A549 (cell line): ENCODE measurements around the gene C2CD2. TPM values are rescaled to one million over a fixed set of nuclear protein-coding genes. Genes with fewer than 3 reads are reported as not detected.

Experiments used
- ATAC-seq, 2 experiments: fragments of 200-7000 bp in 1 of 2; fragments of >200 bp in 1 of 2; cut with Nextera tagmentation in 1 of 2; cut with Tn5 transposase in 1 of 2; 3 replicates each; pipeline versions ENCODE4 v1.8.0 to v1.9.1; 2018 to 2020; ENCODE audit warnings: mild to moderate bottlenecking in 1 of 2, moderate library complexity in 1 of 2
- CTCF ChIA-PET: fragments of 300-600 bp; sonication (Branson Sonifier 250); formaldehyde crosslinking; extraction: SDS; loops from one replicate; lab custom pipeline; 2021; ENCODE audit warnings: antibody characterized with exemption, inconsistent platforms; lab: Yijun Ruan, JAX
- POLR2A ChIA-PET: fragments of 350-600 bp; formaldehyde crosslinking; extraction: SDS; loops from one replicate; lab custom pipeline; 2021; ENCODE audit warnings: antibody characterized with exemption, inconsistent platforms; lab: Yijun Ruan, JAX
- DNase-seq, 2 experiments: peaks; one replicate each; pipeline versions ENCODE4 v3.0.0 to v3.0.0-alpha.2; 2011 to 2016; ENCODE audit warnings: low read depth in 1 of 2, low spot score in 1 of 2
- FAIRE-seq: peaks from 2 replicates; lab custom pipeline; 2011; peaks lifted over from hg19 to GRCh38; lab: Jason Lieb, UNC
- H3K27ac ChIP-seq, 2 experiments: fragments of >200 bp; sonication (Bioruptor Twin); formaldehyde crosslinking; 3 replicates each; pipeline ENCODE4 v1.5.1; 2016 to 2017
- H3K4me1 ChIP-seq: fragments of >200 bp; sonication (Bioruptor Twin); formaldehyde crosslinking; 3 replicates; pipeline ENCODE4 v1.6.1; 2016
- H3K4me2 ChIP-seq: fragments of >200 bp; sonication (Bioruptor Twin); formaldehyde crosslinking; 3 replicates; pipeline ENCODE4 v1.6.1; 2016
- H3K4me3 ChIP-seq: fragments of >200 bp; sonication (Bioruptor Twin); formaldehyde crosslinking; 3 replicates; pipeline ENCODE4 v1.5.1; 2016
- H3K9me3 ChIP-seq: fragments of >200 bp; sonication (Bioruptor Twin); formaldehyde crosslinking; 3 replicates; pipeline ENCODE4 v1.6.1; 2016
- BHLHE40 ChIP-seq: IDR thresholded peaks from 2 replicates; pipeline ENCODE4 v1.6.1; 2012; ENCODE audit warnings: low read depth, low read length, inconsistent platforms
- CBX2 ChIP-seq: fragments of 200-600 bp; sonication (generic); IDR thresholded peaks from 2 replicates; pipeline ENCODE4 v1.6.1; 2016; ENCODE audit warnings: low read depth, mild to moderate bottlenecking, borderline replicate concordance
- CBX8 ChIP-seq: fragments of 200-600 bp; sonication (generic); IDR thresholded peaks from 2 replicates; pipeline ENCODE4 v1.6.1; 2016
- CHD2 ChIP-seq: fragments of 150-350 bp; IDR thresholded peaks from 2 replicates; pipeline ENCODE4 v1.6.1; 2014; ENCODE audit warnings: low read length; ENCODE audit not compliant: partially characterized antibody
- EHF ChIP-seq: fragments of 250-450 bp; sonication (Bioruptor Pico); IDR thresholded peaks from 2 replicates; pipeline ENCODE4 v1.5.0; 2020; ENCODE audit warnings: mild to moderate bottlenecking
- EP300 ChIP-seq, 2 experiments: fragments of >200 bp; sonication (Bioruptor Twin); formaldehyde crosslinking; IDR thresholded peaks; 2 replicates in 1 of 2; 3 replicates in 1 of 2; pipeline ENCODE4 v1.6.1; 2016 to 2017
- ESRRA ChIP-seq: fragments of 150-350 bp; IDR thresholded peaks from 2 replicates; pipeline ENCODE4 v1.6.1; 2014; ENCODE audit warnings: mild to moderate bottlenecking, low read length, borderline replicate concordance
- FOSL2 ChIP-seq, 2 experiments: fragments of 450-650 bp in 1 of 2; fragments of >200 bp in 1 of 2; sonication (Bioruptor Twin) in 1 of 2; formaldehyde crosslinking; IDR thresholded peaks; 2 replicates each; pipeline versions ENCODE4 v1.5.0 to v1.6.1; 2016 to 2020; ENCODE audit warnings: mild to moderate bottlenecking in 1 of 2, moderate library complexity in 1 of 2
- JUN ChIP-seq, 2 experiments: fragments of >200 bp; sonication (Bioruptor Twin); formaldehyde crosslinking; IDR thresholded peaks; 2 replicates in 1 of 2; 3 replicates in 1 of 2; pipeline ENCODE4 v1.6.1; 2016 to 2017
- MAFK ChIP-seq: fragments of 450-650 bp; IDR thresholded peaks from 2 replicates; pipeline ENCODE4 v1.6.1; 2014; ENCODE audit not compliant: partially characterized antibody
- MYC ChIP-seq: IDR thresholded peaks from 2 replicates; pipeline ENCODE4 v1.6.1; 2012; ENCODE audit warnings: mild to moderate bottlenecking, inconsistent platforms, low read length, improper control_type of control experiment, borderline replicate concordance
- NFE2L2 ChIP-seq: fragments of 150-350 bp; conservative IDR thresholded peaks from 2 replicates; pipeline ENCODE4 v1.6.1; 2014; ENCODE audit warnings: low read length
- POLR2A ChIP-seq: IDR thresholded peaks from 2 replicates; pipeline ENCODE4 v1.6.1; 2012; ENCODE audit warnings: mild to moderate bottlenecking, low read length
- POLR2AphosphoS2 ChIP-seq: conservative IDR thresholded peaks from 2 replicates; pipeline ENCODE4 v1.6.1; 2012; ENCODE audit warnings: low read length, improper control_type of control experiment, inconsistent platforms
- RCOR1 ChIP-seq: fragments of 150-350 bp; IDR thresholded peaks from 2 replicates; pipeline ENCODE4 v1.6.1; 2014; ENCODE audit warnings: antibody characterized with exemption, low read length, low read depth
- RFX5 ChIP-seq: fragments of 450-650 bp; IDR thresholded peaks from 2 replicates; pipeline ENCODE4 v1.7.1; 2014; ENCODE audit warnings: antibody characterized with exemption, mild to moderate bottlenecking, moderate library complexity
- RNF2 ChIP-seq: fragments of 200-600 bp; sonication (generic); IDR thresholded peaks from 2 replicates; pipeline ENCODE4 v1.6.1; 2016; ENCODE audit warnings: low read depth, mild to moderate bottlenecking, antibody characterized with exemption, moderate library complexity, borderline replicate concordance
- SREBF2 ChIP-seq: fragments of 450-650 bp; IDR thresholded peaks from 2 replicates; pipeline ENCODE4 v1.6.1; 2014; ENCODE audit warnings: mild to moderate bottlenecking, moderate library complexity
- TP53 ChIP-seq: fragments of 250-450 bp; sonication (Bioruptor Pico); IDR thresholded peaks from 2 replicates; pipeline ENCODE4 v1.5.0; 2021; ENCODE audit warnings: mild to moderate bottlenecking, moderate library complexity
- ZFP36 ChIP-seq: fragments of 450-650 bp; IDR thresholded peaks from 2 replicates; pipeline ENCODE4 v1.6.1; 2014; ENCODE audit warnings: borderline replicate concordance; ENCODE audit not compliant: partially characterized antibody
- WGBS: methylation state at CpG from one replicate; pipeline ENCODE4 v1.1.6; 2017; ENCODE audit errors: missing lambda C conversion rate; 5-methylcytosine and 5-hydroxymethylcytosine counted together
- polyA plus RNA-seq, 4 experiments: library from polyadenylated mRNA; depleted of rRNA in 3 of 4; stranded (reverse); fragments of >200 nt; fragmentation: RNase III in 1 of 4; extraction: RNeasy Plus Mini Kit Qiagen cat#74134 plus additional on column Dnase treatment in 1 of 4; gene quantifications; 2 replicates in 3 of 4; 3 replicates in 1 of 4; pipeline ENCODE4 v1.2.3, GENCODE V29; 2011 to 2017
- TF ChIP-seq, protein P1 (sequence below): fragments of 200-600 bp; sonication (generic); IDR thresholded peaks from 2 replicates; pipeline ENCODE4 v1.6.1; 2016; ENCODE audit warnings: antibody characterized with exemption, mild to moderate bottlenecking, moderate library complexity
- TF ChIP-seq, protein P2 (sequence below): fragments of 150-350 bp; IDR thresholded peaks from 2 replicates; pipeline ENCODE4 v1.6.1; 2014; ENCODE audit warnings: low read depth, mild to moderate bottlenecking, low read length
- TF ChIP-seq, protein P3 (sequence below): IDR thresholded peaks from 2 replicates; pipeline ENCODE4 v1.6.1; 2012
- TF ChIP-seq, protein P4 (sequence below): fragments of >200 bp; sonication (Bioruptor Twin); formaldehyde crosslinking; IDR thresholded peaks from 2 replicates; pipeline ENCODE4 v1.6.1; 2016

C2CD2 gene
- polyA plus RNA-seq, 2 of the 4 experiments (the other 2 are of a cell fraction): 7.0 to 13.5 TPM

DNA sequence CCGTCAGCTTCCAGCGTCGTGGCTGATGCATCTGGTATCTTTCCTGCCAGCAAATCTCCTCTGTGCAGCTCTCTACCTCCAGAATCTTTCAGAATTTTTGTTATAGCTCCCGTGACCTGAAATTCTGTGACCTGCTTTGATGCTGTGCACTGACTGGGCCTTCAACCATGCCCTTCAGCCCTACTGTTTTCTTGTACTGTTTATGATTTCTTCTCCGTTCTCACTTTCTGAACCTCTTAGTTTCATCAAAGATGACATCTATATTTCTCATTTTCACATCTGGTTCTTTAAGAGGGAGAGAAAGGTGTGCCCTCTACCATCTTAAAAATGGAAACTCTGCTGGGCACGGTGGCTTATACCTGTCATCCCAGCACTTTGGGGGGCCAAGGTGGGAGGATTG, 80.4 kb downstream of the C2CD2 start:
- WGBS: 92% methylated on average over 6 of the region's 6 CpGs

DNA sequence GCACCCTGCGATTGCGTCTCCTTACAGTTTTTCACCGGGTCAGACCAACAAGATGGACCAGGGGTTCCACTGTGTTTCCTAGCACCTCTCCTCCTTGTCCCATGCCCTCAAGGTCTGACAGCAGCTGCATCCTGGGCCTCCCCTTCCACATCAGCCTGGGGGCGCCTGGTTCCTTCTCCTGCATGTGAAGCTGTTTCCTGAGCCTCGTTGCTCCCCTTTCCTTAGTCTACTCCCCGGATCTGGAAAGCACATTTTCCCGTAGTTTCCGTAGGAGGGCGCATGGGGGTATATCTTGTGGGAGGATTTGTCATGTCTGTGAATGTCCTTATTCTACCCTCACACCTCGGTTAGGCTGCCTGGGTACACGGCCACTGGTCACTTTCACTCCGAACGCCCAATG, 80.8 kb downstream of the C2CD2 start:
- DNase-seq (no peak), ATAC-seq (no peak), FAIRE-seq (no peak)
- ChIA-PET POLR2A (no interaction called here), CTCF (interaction anchor here (1.6 kb wide), 1 partner anchor 10 kb away, joined by 3 read pairs; no protein-coding TSS in a partner anchor)
- H3K4me3 ChIP-seq: no peak overlapping the region
- H3K9me3 ChIP-seq: no peaks in the 10 kb centered on the region
- H3K4me2 ChIP-seq: no peak overlapping the region
- 91% methylated on average over 13 of the region's 13 CpGs for WGBS
- no peak overlapping the region for H3K27ac ChIP-seq
- peaks cover 7% of the 10 kb centered on the region; the same call in 2 of the 3 replicates for H3K4me1 ChIP-seq
- no peak for TF ChIP-seq MYC
- TF ChIP-seq, protein P1, sequence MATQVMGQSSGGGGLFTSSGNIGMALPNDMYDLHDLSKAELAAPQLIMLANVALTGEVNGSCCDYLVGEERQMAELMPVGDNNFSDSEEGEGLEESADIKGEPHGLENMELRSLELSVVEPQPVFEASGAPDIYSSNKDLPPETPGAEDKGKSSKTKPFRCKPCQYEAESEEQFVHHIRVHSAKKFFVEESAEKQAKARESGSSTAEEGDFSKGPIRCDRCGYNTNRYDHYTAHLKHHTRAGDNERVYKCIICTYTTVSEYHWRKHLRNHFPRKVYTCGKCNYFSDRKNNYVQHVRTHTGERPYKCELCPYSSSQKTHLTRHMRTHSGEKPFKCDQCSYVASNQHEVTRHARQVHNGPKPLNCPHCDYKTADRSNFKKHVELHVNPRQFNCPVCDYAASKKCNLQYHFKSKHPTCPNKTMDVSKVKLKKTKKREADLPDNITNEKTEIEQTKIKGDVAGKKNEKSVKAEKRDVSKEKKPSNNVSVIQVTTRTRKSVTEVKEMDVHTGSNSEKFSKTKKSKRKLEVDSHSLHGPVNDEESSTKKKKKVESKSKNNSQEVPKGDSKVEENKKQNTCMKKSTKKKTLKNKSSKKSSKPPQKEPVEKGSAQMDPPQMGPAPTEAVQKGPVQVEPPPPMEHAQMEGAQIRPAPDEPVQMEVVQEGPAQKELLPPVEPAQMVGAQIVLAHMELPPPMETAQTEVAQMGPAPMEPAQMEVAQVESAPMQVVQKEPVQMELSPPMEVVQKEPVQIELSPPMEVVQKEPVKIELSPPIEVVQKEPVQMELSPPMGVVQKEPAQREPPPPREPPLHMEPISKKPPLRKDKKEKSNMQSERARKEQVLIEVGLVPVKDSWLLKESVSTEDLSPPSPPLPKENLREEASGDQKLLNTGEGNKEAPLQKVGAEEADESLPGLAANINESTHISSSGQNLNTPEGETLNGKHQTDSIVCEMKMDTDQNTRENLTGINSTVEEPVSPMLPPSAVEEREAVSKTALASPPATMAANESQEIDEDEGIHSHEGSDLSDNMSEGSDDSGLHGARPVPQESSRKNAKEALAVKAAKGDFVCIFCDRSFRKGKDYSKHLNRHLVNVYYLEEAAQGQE: no peak
- TF ChIP-seq MAFK: no peak
- no peak for TF ChIP-seq CBX8
- no peak for TF ChIP-seq EHF (CRISPR knock-in tag)
- TF ChIP-seq, protein P2, sequence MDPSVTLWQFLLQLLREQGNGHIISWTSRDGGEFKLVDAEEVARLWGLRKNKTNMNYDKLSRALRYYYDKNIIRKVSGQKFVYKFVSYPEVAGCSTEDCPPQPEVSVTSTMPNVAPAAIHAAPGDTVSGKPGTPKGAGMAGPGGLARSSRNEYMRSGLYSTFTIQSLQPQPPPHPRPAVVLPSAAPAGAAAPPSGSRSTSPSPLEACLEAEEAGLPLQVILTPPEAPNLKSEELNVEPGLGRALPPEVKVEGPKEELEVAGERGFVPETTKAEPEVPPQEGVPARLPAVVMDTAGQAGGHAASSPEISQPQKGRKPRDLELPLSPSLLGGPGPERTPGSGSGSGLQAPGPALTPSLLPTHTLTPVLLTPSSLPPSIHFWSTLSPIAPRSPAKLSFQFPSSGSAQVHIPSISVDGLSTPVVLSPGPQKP: no peak
- TF ChIP-seq NFE2L2: no peak
- no peak for TF ChIP-seq RCOR1
- TF ChIP-seq ZFP36: no peak
- no peak for TF ChIP-seq FOSL2 (IDR thresholded peaks at IDR 0.05)
- no peak for TF ChIP-seq FOSL2 (CRISPR knock-in tag; IDR thresholded peaks at IDR 0.05)
- TF ChIP-seq SREBF2: no peak
- no peak for TF ChIP-seq CHD2

More for the DNA sequence above, 80.4 kb downstream of the C2CD2 start:
- TF ChIP-seq ZFP36 (no peak), RNF2 (no peak), POLR2A (no peak), TP53 (no peak), CBX2 (no peak), BHLHE40 (no peak), RFX5 (no peak), ESRRA (no peak), EP300 (IDR thresholded peaks at IDR 0.05) (no peak), POLR2AphosphoS2 (no peak), JUN (IDR thresholded peaks at IDR 0.05) (no peak), SREBF2 (no peak)
- TF ChIP-seq, protein P3, sequence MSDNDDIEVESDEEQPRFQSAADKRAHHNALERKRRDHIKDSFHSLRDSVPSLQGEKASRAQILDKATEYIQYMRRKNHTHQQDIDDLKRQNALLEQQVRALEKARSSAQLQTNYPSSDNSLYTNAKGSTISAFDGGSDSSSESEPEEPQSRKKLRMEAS: no peak
- TF ChIP-seq, protein P2: no peak
- TF ChIP-seq, protein P4, sequence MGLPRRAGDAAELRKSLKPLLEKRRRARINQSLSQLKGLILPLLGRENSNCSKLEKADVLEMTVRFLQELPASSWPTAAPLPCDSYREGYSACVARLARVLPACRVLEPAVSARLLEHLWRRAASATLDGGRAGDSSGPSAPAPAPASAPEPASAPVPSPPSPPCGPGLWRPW: no peak
- no peak overlapping the region for H3K4me3 ChIP-seq
- H3K4me2 ChIP-seq: no peak overlapping the region
- no peak overlapping the region for H3K27ac ChIP-seq
- H3K4me1 ChIP-seq: peaks cover 8% of the 10 kb centered on the region; the same call in 2 of the 3 replicates
- ChIA-PET CTCF (interaction anchor here (0.7 to 1.6 kb wide), 2 partner anchors 10 to 260 kb away, joined by 3 read pairs; no protein-coding TSS in a partner anchor), POLR2A (no interaction called here)
- ATAC-seq (no peak), DNase-seq (no peak), FAIRE-seq (no peak)
- H3K9me3 ChIP-seq: no peaks in the 10 kb centered on the region
